GM12892 (cell line): ENCODE measurements around the gene PER2.

Experiments
- POLR2A ChIP-seq: IDR thresholded peaks from 2 replicates; pipeline ENCODE4 v1.6.1; 2011; ENCODE audit warnings: low read depth, low read length, control low read depth
- POLR2AphosphoS5 ChIP-seq: IDR thresholded peaks from 2 replicates; pipeline ENCODE4 v1.6.1; 2011; ENCODE audit warnings: low read depth, low read length, control low read depth
- TAF1 ChIP-seq: IDR thresholded peaks from 2 replicates; pipeline ENCODE4 v1.6.1; 2011; ENCODE audit warnings: low read depth, mild to moderate bottlenecking, control low read depth, low read length, borderline replicate concordance

DNA sequence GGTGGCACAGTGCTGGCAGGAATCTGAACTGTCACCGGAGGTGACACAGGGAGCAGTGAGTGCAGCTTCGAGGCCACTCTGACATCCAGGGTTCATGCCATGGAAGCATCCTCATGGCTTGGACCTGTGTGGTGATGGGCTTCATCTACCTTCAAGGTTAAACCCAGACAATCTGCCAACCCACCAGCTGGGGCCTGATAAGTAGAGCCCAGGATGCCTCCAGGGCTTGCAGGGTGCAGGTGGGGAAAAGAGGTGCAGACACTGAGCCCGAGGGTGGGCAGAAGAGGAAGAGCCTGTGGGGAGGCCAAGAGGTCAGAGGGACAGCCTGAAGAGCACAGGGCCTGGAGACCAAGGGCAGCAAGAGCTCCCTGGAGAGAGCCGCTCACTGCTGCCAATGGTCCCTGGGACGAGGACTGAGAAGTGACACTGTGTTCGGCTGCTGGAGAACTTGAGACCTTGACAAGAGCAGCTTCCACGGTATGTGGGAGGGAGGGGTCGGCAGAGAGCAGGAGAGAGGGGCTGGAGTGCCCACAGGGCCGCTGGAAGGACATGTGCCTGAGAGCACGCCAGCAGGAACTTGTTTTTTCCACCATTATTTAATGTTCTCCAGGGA lies 40.5 kb downstream of the PER2 start:
- TF ChIP-seq POLR2A: no peak
- TF ChIP-seq POLR2AphosphoS5: no peak
- TF ChIP-seq TAF1: no peak
